ENCODE measurements around the gene HAPLN2.

Gene HAPLN2

GRCh38 chr1:156663178-156663577 lies 44.0 kb downstream of the HAPLN2 start:
- DNase-seq (ENCODE audit: low read depth): no peak

GRCh38 chr1:156664046-156664766 lies 45.0 kb downstream of the HAPLN2 start:
- peak; percentile 23 for DNase-seq (ENCODE audit: low read depth)

- no peak for DNase-seq (ENCODE audit: low read depth)
Observed at GRCh38 chr1:156664767-156665411, 45.7 kb downstream of the HAPLN2 start.

- no peak for DNase-seq (ENCODE audit: low read depth)
Observed at GRCh38 chr1:156665539-156665938, 46.3 kb downstream of the HAPLN2 start.

GRCh38 chr1:156666862-156667609 lies 47.8 kb downstream of the HAPLN2 start:
- DNase-seq (ENCODE audit: low read depth): no peak

GRCh38 chr1:156667610-156667967 lies 48.4 kb downstream of the HAPLN2 start:
- DNase-seq (ENCODE audit: low read depth): peak; percentile 33

GRCh38 chr1:156667968-156668709 lies 48.9 kb downstream of the HAPLN2 start:
- no peak for DNase-seq (ENCODE audit: low read depth)

GRCh38 chr1:156668801-156669637 lies 49.8 kb downstream of the HAPLN2 start:
- no peak for DNase-seq (ENCODE audit: low read depth)

- DNase-seq (ENCODE audit: low read depth): no peak
Observed at GRCh38 chr1:156669794-156670193, 50.6 kb downstream of the HAPLN2 start.

- no peak for DNase-seq (ENCODE audit: low read depth)
Observed at GRCh38 chr1:156670359-156670758, 51.1 kb downstream of the HAPLN2 start.

- DNase-seq (ENCODE audit: low read depth): no peak
Observed at GRCh38 chr1:156670791-156671190, 51.6 kb downstream of the HAPLN2 start.

- DNase-seq (ENCODE audit: low read depth): no peak
Observed at GRCh38 chr1:156671804-156672203, 52.6 kb downstream of the HAPLN2 start.

GRCh38 chr1:156673387-156674121 lies 54.3 kb downstream of the HAPLN2 start:
- no peak for DNase-seq (ENCODE audit: low read depth)

All from fibroblast of gingiva (primary cell).